ENCODE measurements around the gene IGSF11.

The IGSF11 gene

GRCh38 chr3:118951089-118951488, 83.6 kb downstream of the IGSF11 start:
- no peak for DNase-seq (ENCODE audit: low read depth)
- H3K4me3 ChIP-seq (replicated peaks; ENCODE audit: low read depth, low read length) = no peak overlapping the region
- TF ChIP-seq CTCF (IDR thresholded peaks at IDR 0.05; ENCODE audit: low read length, missing control alignments) = no peak

GRCh38 chr3:118949113-118949760, 85.4 kb downstream of the IGSF11 start:
- no peak for TF ChIP-seq CTCF (IDR thresholded peaks at IDR 0.05; ENCODE audit: low read length, missing control alignments)
- DNase-seq (ENCODE audit: low read depth) = no peak
- no peak overlapping the region for H3K4me3 ChIP-seq (replicated peaks; ENCODE audit: low read depth, low read length)

- no peak for DNase-seq (ENCODE audit: low read depth)
- H3K4me3 ChIP-seq (replicated peaks; ENCODE audit: low read depth, low read length) = no peak overlapping the region
- no peak for TF ChIP-seq CTCF (IDR thresholded peaks at IDR 0.05; ENCODE audit: low read length, missing control alignments)
Measured at GRCh38 chr3:118948146-118948545, 86.5 kb downstream of the IGSF11 start.

GRCh38 chr3:118946449-118946848, 88.2 kb downstream of the IGSF11 start:
- no peak overlapping the region for H3K4me3 ChIP-seq (replicated peaks; ENCODE audit: low read depth, low read length)
- no peak for TF ChIP-seq CTCF (IDR thresholded peaks at IDR 0.05; ENCODE audit: low read length, missing control alignments)
- DNase-seq (ENCODE audit: low read depth) = no peak

- DNase-seq (ENCODE audit: low read depth) = no peak
- H3K4me3 ChIP-seq (replicated peaks; ENCODE audit: low read depth, low read length) = no peak overlapping the region
- no peak for TF ChIP-seq CTCF (IDR thresholded peaks at IDR 0.05; ENCODE audit: low read length, missing control alignments)
Measured at GRCh38 chr3:118945834-118946233, 88.8 kb downstream of the IGSF11 start.

- no peak for TF ChIP-seq CTCF (IDR thresholded peaks at IDR 0.05; ENCODE audit: low read length, missing control alignments)
- H3K4me3 ChIP-seq (replicated peaks; ENCODE audit: low read depth, low read length) = no peak overlapping the region
- DNase-seq (ENCODE audit: low read depth) = no peak
Measured at GRCh38 chr3:118943597-118943996, 91.0 kb downstream of the IGSF11 start.

GRCh38 chr3:118942671-118943070, 92.0 kb downstream of the IGSF11 start:
- no peak overlapping the region for H3K4me3 ChIP-seq (replicated peaks; ENCODE audit: low read depth, low read length)
- no peak for DNase-seq (ENCODE audit: low read depth)
- no peak for TF ChIP-seq CTCF (IDR thresholded peaks at IDR 0.05; ENCODE audit: low read length, missing control alignments)
